Ishikawa (cell line): ENCODE measurements around the gene RANBP10.

Experiments used
- CEBPB ChIP-seq: IDR thresholded peaks from 2 replicates; pipeline ENCODE4 v1.6.1; 2012
- CREB1 ChIP-seq: IDR thresholded peaks from 2 replicates; pipeline ENCODE4 v1.6.1; 2012; ENCODE audit warnings: low read depth
- EGR1 ChIP-seq: IDR thresholded peaks from 2 replicates; pipeline ENCODE4 v1.6.1; 2012
- EP300 ChIP-seq: IDR thresholded peaks from 2 replicates; pipeline ENCODE4 v1.6.1; 2012; ENCODE audit warnings: borderline replicate concordance
- FOXM1 ChIP-seq: IDR thresholded peaks from 2 replicates; pipeline ENCODE4 v1.6.1; 2012; ENCODE audit warnings: low read depth, borderline replicate concordance
- NFIC ChIP-seq: IDR thresholded peaks from 2 replicates; pipeline ENCODE4 v1.6.1; 2012
- RAD21 ChIP-seq: IDR thresholded peaks from 2 replicates; pipeline ENCODE4 v1.6.1; 2012; ENCODE audit warnings: low read depth
- REST ChIP-seq: IDR thresholded peaks from 2 replicates; pipeline ENCODE4 v1.6.1; 2012; ENCODE audit warnings: low read depth, mild to moderate bottlenecking
- TAF1 ChIP-seq: IDR thresholded peaks from 2 replicates; pipeline ENCODE4 v1.6.1; 2012; ENCODE audit warnings: low read depth, mild to moderate bottlenecking
- TCF12 ChIP-seq: IDR thresholded peaks from 2 replicates; pipeline ENCODE4 v1.6.1; 2012; ENCODE audit warnings: low read depth
- TEAD4 ChIP-seq: IDR thresholded peaks from 2 replicates; pipeline ENCODE4 v1.6.1; 2012
- USF1 ChIP-seq: IDR thresholded peaks from 2 replicates; pipeline ENCODE4 v1.6.1; 2012
- YY1 ChIP-seq: IDR thresholded peaks from 2 replicates; pipeline ENCODE4 v1.6.1; 2012; ENCODE audit warnings: low read depth
- ZBTB7A ChIP-seq: IDR thresholded peaks from 2 replicates; pipeline ENCODE4 v1.6.1; 2012; ENCODE audit warnings: low read depth
- TF ChIP-seq, protein P1 (sequence below): IDR thresholded peaks from 2 replicates; pipeline ENCODE4 v1.6.1; 2012

Gene RANBP10

GRCh38 chr16:67730326-67730725 lies 76.0 kb downstream of the RANBP10 start:
- TF ChIP-seq FOXM1 = no peak
- TF ChIP-seq CREB1 = no peak
- no peak for TF ChIP-seq RAD21
- no peak for TF ChIP-seq CEBPB
- no peak for TF ChIP-seq NFIC
- TF ChIP-seq EP300 = no peak
- no peak for TF ChIP-seq YY1
- TF ChIP-seq TCF12 = no peak
- TF ChIP-seq TAF1 = no peak
- TF ChIP-seq, protein P1, sequence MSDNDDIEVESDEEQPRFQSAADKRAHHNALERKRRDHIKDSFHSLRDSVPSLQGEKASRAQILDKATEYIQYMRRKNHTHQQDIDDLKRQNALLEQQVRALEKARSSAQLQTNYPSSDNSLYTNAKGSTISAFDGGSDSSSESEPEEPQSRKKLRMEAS = no peak
- TF ChIP-seq EGR1 = no peak
- no peak for TF ChIP-seq TEAD4
- no peak for TF ChIP-seq REST
- TF ChIP-seq USF1 = no peak
- TF ChIP-seq ZBTB7A = no peak

- TF ChIP-seq EP300 = no peak
Measured at GRCh38 chr16:67729636-67730248, 76.6 kb downstream of the RANBP10 start.

DNA sequence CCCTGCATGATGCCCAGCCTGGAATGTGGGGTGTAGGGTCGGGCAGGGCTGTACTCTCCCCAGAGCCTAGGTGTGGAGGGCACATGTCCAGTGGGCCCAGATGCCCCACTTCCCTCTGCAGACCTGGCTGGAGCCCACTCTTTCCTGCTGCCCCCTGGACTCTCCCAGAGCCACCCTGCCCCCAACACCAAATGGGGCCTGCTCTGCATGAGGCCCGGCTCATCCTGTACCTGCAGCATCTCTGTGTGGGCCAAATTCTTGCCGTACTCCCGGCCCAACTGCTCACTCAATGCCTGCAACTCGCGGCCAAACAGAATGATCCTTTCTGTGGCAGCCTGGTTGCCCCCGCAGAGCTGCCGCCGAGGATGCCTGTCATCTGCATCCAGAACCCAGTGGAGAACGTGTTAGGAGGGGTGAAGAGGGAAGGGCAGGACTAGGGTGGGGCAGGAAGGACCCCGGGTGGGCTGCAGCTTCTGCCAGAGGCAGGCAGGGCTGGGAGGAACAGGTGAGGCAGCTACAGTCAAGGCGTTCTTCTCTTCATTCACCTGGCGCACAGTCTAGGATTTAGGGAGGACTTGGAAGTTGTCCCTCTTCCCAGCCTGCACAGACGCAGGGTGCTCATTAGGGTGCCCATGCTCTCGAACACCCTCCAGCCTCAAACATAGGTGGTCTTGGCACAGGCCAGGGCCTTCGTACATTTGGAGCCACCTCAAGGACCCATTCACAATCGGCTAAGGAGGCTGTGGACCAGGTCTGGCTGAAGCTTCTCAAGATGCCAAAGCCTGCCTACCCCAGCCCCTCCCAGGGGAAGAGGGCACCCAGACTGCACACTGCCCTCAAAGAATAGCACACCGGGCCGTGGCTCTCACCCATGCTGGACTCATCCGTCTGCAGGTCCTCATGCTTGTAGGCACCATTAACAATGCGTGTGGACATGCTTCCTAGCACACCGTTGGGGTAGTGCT lies 78.6 kb downstream of the RANBP10 start:
- TF ChIP-seq USF1 (no peak), TEAD4 (no peak), TCF12 (no peak)

DNA sequence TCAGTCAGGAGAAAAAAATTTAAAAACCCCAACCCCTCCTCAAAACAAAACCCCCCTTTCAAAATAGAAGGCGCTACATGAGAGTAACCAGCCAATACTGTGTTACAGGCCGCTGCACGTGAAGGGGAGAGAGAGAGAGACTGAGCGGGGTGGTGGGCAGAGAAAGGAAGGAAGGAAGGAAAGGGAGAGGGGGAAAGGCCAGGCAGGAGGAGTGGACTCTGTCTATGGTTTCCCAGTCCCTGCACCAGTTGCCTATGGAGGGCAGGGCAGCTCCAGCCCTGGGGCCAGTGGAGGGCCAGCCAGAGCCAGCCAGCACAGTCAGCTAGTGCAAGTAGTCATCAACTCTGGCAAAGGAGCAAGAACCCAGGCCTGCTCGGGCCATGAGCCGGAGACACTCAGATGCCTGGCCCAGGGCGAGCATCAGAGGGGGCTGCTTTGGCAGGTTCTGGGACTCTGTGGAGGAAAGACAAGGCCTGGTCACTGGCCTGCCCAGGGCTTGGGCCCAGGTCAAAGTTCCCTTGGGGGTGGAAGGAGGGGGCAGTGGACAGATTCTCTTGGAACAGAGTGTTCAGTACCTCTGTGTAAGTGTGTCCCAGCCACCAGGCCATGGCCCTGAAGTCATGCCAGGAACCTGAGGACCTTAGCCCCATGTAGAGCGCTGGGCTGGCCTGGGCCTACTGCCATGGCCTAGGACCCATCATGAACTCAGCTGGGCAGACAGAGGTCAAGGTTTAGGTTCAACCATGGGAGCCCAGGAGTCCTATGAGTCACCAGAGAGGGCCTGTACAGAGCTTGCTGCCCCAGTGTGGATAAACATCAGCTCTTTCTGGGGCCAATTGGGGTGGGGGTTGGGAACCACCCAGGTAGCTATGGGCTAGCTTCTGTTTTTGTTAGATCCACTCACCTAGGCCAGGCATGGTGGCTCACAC lies 80.0 kb downstream of the RANBP10 start:
- no peak for TF ChIP-seq YY1
- TF ChIP-seq, protein P1 = no peak
- TF ChIP-seq REST = no peak
- no peak for TF ChIP-seq NFIC
- no peak for TF ChIP-seq CREB1
- no peak for TF ChIP-seq EP300
- no peak for TF ChIP-seq EGR1
- TF ChIP-seq FOXM1 = no peak
- TF ChIP-seq TCF12 = no peak
- no peak for TF ChIP-seq ZBTB7A
- no peak for TF ChIP-seq RAD21
- TF ChIP-seq USF1 = no peak
- TF ChIP-seq TAF1 = no peak
- TF ChIP-seq CEBPB = no peak
- TF ChIP-seq TEAD4 = no peak

GRCh38 chr16:67723911-67724305 lies 82.5 kb downstream of the RANBP10 start:
- TF ChIP-seq FOXM1 (no peak), RAD21 (no peak), EGR1 (no peak), CREB1 (no peak), ZBTB7A (no peak), TEAD4 (no peak), TAF1 (no peak), CEBPB (no peak), REST (no peak)
- TF ChIP-seq, protein P1 = no peak
